HCT116 (cell line): ENCODE results near the gene STARD4.

Source experiments
- CEBPB ChIP-seq: IDR thresholded peaks from 2 replicates; pipeline ENCODE4 v1.6.1; 2012; ENCODE audit warnings: low read depth
- EZH2 ChIP-seq: fragments of 200-600 bp; sonication (generic); IDR thresholded peaks from 2 replicates; pipeline ENCODE4 v1.6.1; 2017; ENCODE audit warnings: antibody characterized with exemption, mixed run types
- EZH2phosphoT487 ChIP-seq: fragments of 200-600 bp; IDR thresholded peaks from 2 replicates; pipeline ENCODE4 v1.6.1; 2018; ENCODE audit warnings: antibody characterized with exemption, borderline replicate concordance
- JUND ChIP-seq: IDR thresholded peaks from 2 replicates; pipeline ENCODE4 v1.6.1; 2012
- MAX ChIP-seq: IDR thresholded peaks from 2 replicates; pipeline ENCODE4 v1.6.1; 2012
- POLR2A ChIP-seq: IDR thresholded peaks from 2 replicates; pipeline ENCODE4 v1.7.0; 2011; ENCODE audit warnings: borderline replicate concordance; ENCODE audit not compliant: insufficient read depth, insufficient read length; ENCODE audit errors: extremely low read depth
- POLR2AphosphoS5 ChIP-seq: IDR thresholded peaks from 2 replicates; pipeline ENCODE4 v1.6.1; 2011; ENCODE audit warnings: mild to moderate bottlenecking, low read depth, low read length, moderate library complexity
- RAD21 ChIP-seq: IDR thresholded peaks from 2 replicates; pipeline ENCODE4 v1.6.1; 2012; ENCODE audit warnings: low read depth, mild to moderate bottlenecking
- SP1 ChIP-seq: IDR thresholded peaks from 2 replicates; pipeline ENCODE4 v1.6.1; 2012; ENCODE audit warnings: low read depth
- SRF ChIP-seq: IDR thresholded peaks from 2 replicates; pipeline ENCODE4 v1.6.1; 2012; ENCODE audit warnings: low read depth
- ZFX ChIP-seq: fragments of 450-650 bp; IDR thresholded peaks from 2 replicates; pipeline ENCODE4 v1.6.1; 2017
- TF ChIP-seq, protein P1 (sequence below), 3 experiments: fragments of 200-600 bp in 1 of 3; sonication (generic) in 1 of 3; IDR thresholded peaks in 2 of 3; conservative IDR thresholded peaks in 1 of 3; 2 replicates each; pipeline ENCODE4 v1.5.1; 2012 to 2017; ENCODE audit warnings: low read depth in 2 of 3, low read length in 2 of 3, antibody characterized with exemption in 1 of 3, borderline replicate concordance in 1 of 3, control low read depth in 1 of 3, mild to moderate bottlenecking in 1 of 3, mixed read lengths in 1 of 3, mixed run types in 1 of 3, moderate library complexity in 1 of 3; ENCODE audit not compliant: insufficient read depth in 1 of 3

GRCh38 chr5:111472579-111472978 is 39.8 kb downstream of the STARD4 start:
- TF ChIP-seq, protein P1, sequence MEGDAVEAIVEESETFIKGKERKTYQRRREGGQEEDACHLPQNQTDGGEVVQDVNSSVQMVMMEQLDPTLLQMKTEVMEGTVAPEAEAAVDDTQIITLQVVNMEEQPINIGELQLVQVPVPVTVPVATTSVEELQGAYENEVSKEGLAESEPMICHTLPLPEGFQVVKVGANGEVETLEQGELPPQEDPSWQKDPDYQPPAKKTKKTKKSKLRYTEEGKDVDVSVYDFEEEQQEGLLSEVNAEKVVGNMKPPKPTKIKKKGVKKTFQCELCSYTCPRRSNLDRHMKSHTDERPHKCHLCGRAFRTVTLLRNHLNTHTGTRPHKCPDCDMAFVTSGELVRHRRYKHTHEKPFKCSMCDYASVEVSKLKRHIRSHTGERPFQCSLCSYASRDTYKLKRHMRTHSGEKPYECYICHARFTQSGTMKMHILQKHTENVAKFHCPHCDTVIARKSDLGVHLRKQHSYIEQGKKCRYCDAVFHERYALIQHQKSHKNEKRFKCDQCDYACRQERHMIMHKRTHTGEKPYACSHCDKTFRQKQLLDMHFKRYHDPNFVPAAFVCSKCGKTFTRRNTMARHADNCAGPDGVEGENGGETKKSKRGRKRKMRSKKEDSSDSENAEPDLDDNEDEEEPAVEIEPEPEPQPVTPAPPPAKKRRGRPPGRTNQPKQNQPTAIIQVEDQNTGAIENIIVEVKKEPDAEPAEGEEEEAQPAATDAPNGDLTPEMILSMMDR (IDR thresholded peaks at IDR 0.05 in 2 of 3, conservative IDR thresholded peaks at IDR 0.05 in 1 of 3; ENCODE audit: borderline replicate concordance in 1 of 3, insufficient read depth in 1 of 3, low read depth in 2 of 3, low read length in 2 of 3) = no peak
- TF ChIP-seq RAD21 (no peak), EZH2phosphoT487 (no peak), EZH2 (no peak), CEBPB (no peak), MAX (no peak), SP1 (no peak), JUND (no peak), SRF (no peak), POLR2AphosphoS5 (no peak), POLR2A (no peak), ZFX (no peak)
